Measurements from ENCODE around the gene STIP1.

- 0 out of 2 replicates have a peak, but pooled peaks have one; percentile 52 for TF ChIP-seq POLR2A (IDR thresholded peaks at IDR 0.05; ENCODE audit: low read depth, low read length)
- TF ChIP-seq POLR2AphosphoS5 (IDR thresholded peaks at IDR 0.05; ENCODE audit: low read depth, low read length), result peak; percentile 19
- peak; percentile 43; the same call in 1 of the 2 replicates for TF ChIP-seq TAF1 (IDR thresholded peaks at IDR 0.05; ENCODE audit: borderline replicate concordance, low read depth, low read length)
Observed at GRCh38 chr11:64206457-64207255, 20.7 kb downstream of the STIP1 start, which contains the start of gene FERMT3.
